Endometrium (tissue), 2 donors: Measurements from ENCODE around the gene RBMS3.
"Not testable (repeated sequence)": the region's sequence is repeated elsewhere in the genome, so short reads cannot be mapped to it uniquely, and the experiment has no call there.

Experiments
- FAIRE-seq: peaks from 2 replicates; lab custom pipeline; 2012; peaks lifted over from hg19 to GRCh38; lab: Jason Lieb, UNC
- donor health status: control.
- donor health status: control.

The RBMS3 gene

DNA sequence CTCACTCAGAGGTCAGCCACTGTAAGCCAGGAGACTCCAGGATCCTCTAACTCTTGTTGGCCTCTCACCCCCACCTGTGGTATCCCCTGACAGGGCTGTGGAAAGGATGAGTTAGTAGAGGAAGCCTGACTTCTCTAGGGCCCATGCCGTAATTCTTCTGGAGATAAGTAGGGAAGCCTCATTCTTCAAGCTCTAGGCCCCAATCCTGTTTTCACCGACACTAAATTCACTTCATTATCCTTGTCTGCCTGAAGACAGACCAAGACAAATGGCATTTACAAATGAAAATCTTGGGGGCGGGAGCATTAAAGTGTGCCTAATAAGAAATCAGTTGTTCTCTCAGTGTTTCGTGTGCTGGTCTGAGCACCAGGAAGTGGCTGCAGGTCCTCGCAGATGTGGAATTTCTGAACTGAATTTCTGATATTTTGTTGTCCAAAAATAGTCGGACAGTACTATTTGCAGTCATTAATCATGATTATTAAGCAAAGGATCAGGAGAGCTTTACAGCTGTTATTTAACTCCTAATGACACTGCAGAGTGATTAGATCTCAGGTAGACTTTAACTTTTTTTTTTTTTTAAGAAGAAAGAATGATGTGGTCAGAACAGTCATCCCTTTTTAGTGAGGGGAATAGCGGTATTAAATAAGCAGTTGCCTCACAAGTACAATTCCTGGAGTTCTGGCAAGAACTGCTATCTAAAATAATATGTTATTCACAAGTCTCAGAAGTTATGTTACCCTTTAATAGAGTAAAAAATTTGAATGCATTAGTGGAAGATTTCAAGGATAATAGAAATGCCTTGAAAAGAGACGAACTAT, 58.4 kb downstream of the RBMS3 start:
- no peak for FAIRE-seq

GRCh38 chr3:29344154-29344553, 63.3 kb downstream of the RBMS3 start:
- FAIRE-seq = no peak

DNA sequence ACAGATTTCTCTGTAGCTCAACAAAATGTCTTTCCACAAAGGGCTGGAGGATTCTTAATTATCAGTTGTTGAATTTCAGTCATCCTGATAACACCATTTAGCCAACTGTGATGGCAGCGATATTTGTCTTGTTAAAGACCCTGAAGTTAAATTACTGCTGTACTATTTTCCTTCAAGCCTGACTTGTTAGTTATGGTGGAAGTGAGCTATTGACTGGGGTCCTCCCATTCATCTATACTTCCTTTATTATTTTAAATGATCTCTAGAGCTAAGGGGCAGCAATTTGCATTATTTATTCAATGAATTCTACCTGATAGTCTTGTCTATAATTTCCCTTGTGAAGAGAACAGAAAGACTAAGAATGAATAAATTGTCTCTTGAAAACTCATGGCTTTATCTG, 64.1 kb downstream of the RBMS3 start:
- FAIRE-seq = no peak

DNA sequence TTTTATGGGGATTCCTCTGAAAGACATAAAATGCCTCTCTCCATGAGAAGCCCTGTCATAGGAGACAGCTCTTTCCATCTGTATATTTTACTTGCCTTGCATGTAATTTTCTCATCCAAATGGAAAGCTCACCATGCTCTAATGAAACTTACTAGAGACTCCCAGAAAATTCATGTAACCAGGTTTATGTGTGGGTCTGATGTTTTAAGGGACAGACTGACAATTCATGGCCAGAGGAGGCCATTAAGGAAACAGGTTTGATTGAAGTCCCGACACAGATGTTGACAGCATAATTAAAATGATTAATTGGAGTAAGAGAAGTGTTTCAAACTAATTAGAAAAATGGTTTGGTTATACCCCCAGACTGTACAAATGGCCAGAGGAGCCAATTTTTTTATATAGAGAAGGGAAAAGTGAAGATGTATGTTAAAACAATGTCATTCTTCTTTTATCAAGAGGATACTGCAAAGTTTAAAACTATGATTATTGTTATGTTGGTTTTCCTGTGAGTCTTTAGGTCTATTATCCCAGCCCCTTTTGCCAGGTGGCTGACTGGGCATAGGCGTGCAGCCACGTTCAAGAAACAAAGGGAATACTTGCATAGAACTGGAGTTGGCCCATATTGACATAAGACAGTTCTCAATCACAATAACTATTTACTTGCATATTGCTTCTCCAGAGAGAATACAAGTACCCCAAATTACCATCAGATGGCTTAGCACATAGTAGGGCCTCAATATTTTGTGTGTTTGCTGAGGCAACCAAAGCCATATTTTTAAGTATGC, 64.8 kb downstream of the RBMS3 start:
- no peak for FAIRE-seq

DNA sequence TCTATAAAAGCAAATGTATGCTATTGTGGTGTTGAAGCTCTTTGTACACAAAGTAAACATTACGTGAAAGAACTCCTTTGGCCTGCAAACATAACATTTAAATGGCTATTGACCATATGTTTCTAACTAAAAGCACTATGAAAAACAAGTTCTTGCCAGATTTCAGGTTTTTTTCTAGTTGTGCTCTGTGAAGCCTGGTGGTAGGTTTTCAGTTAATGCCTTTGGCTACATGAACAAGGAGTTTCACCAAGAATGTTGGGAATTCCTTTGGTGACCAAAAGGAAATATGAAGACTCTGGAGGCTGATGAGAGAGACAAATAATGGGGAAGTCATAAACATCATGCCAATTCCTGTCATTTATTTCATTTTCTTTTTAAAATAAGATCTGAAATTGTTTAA, 66.0 kb downstream of the RBMS3 start:
- FAIRE-seq = peak; percentile 68

GRCh38 chr3:29347412-29347811, 66.5 kb downstream of the RBMS3 start:
- FAIRE-seq = no peak

DNA sequence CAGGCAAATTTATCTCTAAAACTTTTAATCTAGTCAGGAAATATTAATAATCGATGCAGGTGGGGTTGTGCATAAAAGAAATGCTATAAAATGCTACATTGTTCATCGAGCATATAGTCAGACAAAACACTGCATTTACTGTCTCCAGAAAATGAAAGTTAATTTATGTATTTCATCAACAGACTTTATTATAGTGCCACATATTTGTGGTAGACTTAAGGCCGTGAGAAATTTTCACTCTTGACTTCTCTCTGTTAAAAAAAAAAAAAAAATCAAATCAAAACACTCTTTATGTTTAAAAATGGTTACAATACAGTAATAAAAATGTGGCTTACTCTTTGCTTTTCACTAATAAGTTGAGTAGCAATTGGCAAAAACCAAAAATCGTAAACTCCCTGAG, 67.4 kb downstream of the RBMS3 start:
- FAIRE-seq = peak; percentile 41

DNA sequence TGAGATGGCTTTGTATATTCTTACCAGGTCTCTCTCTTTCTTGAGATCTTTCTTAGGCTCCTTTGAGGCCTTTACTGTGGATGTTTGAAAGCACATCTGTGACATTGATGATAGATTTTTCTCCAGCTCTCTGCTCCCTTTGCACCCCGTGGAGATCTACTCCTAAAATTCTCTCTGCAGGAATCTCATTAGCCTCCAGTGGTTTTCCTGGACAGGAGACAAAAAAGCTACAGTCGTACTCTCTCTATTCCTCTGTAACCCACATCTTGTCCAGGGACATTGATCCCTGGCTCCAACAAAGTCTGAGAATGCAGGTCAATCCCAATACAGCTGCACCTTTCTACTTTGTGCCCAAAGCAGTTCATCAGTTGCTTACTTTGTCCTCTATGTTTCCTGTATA, 68.2 kb downstream of the RBMS3 start:
- FAIRE-seq = no peak

- FAIRE-seq = no peak
Observed at GRCh38 chr3:29353807-29354206, 72.9 kb downstream of the RBMS3 start.

GRCh38 chr3:29354894-29355293, 74.0 kb downstream of the RBMS3 start:
- FAIRE-seq = no peak

GRCh38 chr3:29356062-29356461, 75.2 kb downstream of the RBMS3 start:
- no peak for FAIRE-seq

DNA sequence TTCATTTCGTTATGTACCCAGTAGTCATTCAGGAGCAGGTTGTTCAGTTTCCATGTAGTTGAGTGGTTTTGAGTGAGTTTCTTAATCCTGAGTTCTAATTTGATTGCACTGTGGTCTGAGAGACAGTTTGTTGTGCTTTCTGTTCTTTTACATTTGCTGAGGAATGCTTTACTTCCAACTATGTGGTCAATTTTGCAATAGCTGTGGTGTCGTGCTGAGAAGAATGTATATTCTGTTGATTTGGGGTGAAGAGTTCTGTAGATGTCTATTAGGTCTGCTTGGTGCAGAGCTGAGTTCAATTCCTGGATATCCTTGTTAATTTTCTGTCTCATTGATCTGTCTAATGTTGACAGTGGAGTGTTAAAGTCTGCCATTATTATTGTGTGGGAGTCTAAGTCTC, 79.4 kb downstream of the RBMS3 start:
- FAIRE-seq = not testable (repeated sequence)

GRCh38 chr3:29363110-29363509, 82.2 kb downstream of the RBMS3 start:
- FAIRE-seq = no peak

- FAIRE-seq = no peak
Observed at GRCh38 chr3:29370021-29370420, 89.2 kb downstream of the RBMS3 start.

DNA sequence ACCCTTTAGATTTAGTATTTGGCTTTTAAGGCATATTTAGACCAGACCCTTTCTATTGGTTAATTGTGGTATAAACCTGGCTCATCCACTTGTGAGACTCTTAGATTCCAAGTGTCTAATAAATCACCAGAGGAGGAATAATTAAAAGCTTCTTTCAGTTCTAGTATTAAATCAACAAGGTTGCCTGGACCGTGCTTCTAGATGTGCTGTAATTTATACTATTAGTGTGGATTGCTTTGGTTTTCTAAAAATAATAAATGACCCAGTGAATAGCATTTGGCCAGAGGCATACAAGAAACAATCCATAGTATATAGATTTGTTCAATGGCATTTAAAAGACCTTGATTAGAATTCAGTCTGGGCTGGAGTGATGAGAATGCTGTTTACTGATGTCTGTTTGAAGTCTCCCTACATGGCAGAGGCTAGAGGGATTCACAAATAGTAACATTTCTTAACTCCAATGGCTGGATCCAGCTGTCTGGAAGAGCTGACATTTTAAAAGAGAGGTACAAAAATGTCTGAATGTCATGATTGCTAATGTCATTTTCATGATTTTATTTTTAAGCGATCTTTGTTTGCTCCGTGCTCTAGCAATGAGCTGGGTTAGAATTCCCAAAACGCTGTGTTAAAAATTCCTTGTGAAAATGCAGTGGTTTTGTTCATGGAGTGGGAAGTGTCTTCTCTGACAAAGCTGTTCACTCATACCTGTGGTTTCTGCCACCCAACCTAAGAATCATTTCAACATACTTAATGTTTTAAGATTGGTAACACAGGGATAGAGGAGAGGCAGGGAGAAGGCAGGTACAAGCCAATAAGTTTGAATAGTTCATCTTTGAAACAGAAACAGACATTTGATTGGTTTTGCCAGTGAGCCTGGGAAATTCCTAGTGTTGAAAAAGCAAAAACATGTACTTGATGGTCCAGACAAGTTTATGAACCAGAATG, 89.9 kb downstream of the RBMS3 start:
- no peak for FAIRE-seq

DNA sequence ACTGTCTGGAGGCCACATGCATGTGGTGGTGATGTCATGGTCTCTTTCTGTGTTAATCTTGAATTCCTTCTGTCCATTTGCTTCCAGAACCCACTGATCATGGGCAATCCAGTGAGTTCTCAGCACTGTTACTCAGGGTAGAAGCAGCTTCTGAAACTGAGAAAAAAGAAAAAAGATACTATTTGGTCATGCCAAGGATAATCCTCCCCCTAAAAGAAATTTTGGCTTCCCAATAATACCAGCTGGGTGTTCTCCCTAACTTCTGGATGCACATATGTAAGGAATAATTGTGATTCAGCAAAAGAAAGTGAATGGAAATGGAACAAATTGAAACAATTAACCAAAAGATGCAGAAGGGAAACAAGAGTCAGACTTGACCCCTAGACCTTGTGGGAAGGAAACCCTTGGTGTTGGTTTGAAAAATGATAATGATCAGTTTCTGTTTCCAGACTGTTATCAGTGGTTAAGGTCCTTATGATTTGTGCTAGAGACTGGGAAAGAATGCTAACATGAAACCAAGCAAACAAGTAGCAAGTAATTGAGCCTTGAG, 92.3 kb downstream of the RBMS3 start:
- FAIRE-seq = no peak

- FAIRE-seq = no peak
Observed at GRCh38 chr3:29374226-29374625, 93.4 kb downstream of the RBMS3 start.

DNA sequence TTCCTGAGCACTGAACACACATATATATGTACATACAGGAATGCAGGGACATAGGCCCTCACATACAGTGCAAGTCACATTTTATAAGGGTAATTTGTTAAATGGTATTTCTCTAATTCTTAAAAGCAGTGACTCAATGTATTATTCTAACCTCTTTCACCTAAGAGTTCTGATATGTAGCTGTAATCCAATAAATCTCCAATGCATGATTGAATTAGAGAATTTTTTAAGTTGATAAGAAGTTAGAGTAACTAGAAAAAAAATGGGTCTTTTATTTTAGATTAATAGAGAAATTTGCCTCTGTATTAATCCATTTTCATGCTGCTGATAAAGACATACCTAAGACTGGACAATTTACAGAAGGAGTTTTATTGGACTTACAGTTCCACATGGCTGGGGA, 98.2 kb downstream of the RBMS3 start:
- FAIRE-seq = no peak

DNA sequence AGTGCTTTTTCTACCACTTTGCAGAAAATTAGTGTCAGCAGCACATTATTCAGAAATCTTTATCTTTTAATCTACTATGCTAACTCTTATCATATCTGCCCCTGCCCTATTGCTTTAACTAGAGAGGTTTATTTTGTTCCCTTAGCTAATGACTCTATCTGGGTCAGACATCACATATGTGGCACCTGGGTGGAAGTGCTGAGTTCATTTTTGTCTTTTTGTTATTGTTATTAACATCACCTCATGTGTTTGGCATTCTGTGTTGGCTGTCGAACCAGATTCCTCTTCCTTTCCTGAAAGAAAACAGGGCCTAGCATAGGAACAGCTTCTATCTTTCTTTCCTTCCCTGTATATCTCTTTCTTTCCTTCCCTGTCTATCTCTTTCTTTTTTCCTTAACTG, 100.7 kb downstream of the RBMS3 start:
- no peak for FAIRE-seq

DNA sequence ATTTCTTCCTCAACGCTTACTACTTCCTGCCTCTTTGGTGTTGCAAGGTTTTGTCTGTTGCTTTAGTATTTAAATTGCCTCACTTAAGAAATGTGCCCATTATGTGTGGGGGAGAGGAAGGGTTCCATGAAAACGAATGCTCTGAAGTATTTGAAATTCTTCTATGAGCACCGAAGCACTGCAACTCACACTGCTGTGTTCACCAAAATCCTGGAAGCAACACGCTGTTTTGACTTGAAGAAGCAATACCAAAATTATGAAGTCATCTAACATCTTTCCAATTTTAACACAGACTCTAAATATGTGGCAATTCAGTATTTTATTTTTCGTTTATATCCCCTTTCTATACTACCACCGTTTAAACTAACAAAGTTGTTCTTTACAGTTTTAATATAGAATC, 101.5 kb downstream of the RBMS3 start:
- no peak for FAIRE-seq

- no peak for FAIRE-seq
Observed at GRCh38 chr3:29382845-29383244, 102.0 kb downstream of the RBMS3 start.

DNA sequence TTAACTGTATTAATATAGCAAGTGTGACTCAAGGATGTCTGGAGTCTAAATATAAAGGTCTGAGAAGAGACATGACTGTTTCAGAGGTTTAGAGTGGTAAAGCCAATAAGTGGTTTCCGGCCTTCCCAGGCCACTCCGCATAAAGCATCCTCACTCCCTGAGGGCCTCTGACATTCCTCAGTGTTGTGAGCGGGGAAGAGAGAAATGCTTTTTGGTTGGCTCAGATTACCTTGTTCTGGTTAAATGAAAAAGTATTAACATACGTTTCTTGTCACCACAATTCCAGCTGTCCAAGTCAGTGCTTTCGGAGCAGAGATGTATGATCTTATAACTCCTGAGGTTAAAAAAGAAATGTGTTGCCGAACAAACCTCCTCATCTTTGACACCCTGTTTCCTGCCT, 103.8 kb downstream of the RBMS3 start:
- no peak for FAIRE-seq
